K562 (cell line): ENCODE measurements around the gene SPDYE4. TPM values are rescaled to one million over a fixed set of nuclear protein-coding genes. Genes with fewer than 3 reads are reported as not detected.

Source experiments
- CHD7 ChIP-seq: fragments of 200-600 bp; sonication (generic); IDR thresholded peaks from one replicate; pipeline ENCODE4 v1.6.1; 2012; ENCODE audit warnings: mild to moderate bottlenecking, low read depth, low read length, inconsistent platforms
- TBP ChIP-seq: optimal IDR thresholded peaks from 2 replicates; pipeline ENCODE3; 2011; ENCODE audit warnings: low read depth, low read length, improper control_type of control experiment
- polyA plus RNA-seq, 8 experiments: library from polyadenylated mRNA; depleted of rRNA in 4 of 8; stranded (reverse) in 5 of 8; unstranded in 3 of 8; fragments of >200 nt; fragmentation: Nextera tagmentation in 2 of 8; fragmentation: Illumina TruSeq in 1 of 8; extraction: Ambion mirVana in 2 of 8; extraction: Trizol in 1 of 8; gene quantifications; 2 replicates each; pipeline versions ENCODE4 v1.2.1 to v1.2.3, GENCODE V29; 2011 to 2014; ENCODE audit warnings: inconsistent platforms in 1 of 8, missing spikeins in 1 of 8
- total RNA-seq, 7 experiments: library from RNA; depleted of rRNA in 6 of 7; stranded (reverse); fragments of >200 nt in 6 of 7; fragmentation: Illumina TruSeq in 2 of 7; extraction: Trizol in 2 of 7; gene quantifications; 2 replicates each; pipeline versions ENCODE4 v1.2.1 to v1.2.3, GENCODE V29; 2011 to 2021; ENCODE audit warnings: low replicate concordance in 1 of 7

SPDYE4 gene
- total and polyA plus RNA-seq, 9 of the 15 experiments (the other 6 are each of a cell fraction or from before 2014, with no cell fraction given): not detected

GRCh38 chr17:8782176-8782575 lies 23.8 kb upstream of the SPDYE4 start (continued):
- TF ChIP-seq CHD7: no peak
- no peak for TF ChIP-seq TBP
